GM18868 (cell line): Measurements from ENCODE around the gene CTU2.
A peak's percentile ranks its signal among the peaks of the same experiment; 100 is the strongest.

Experiments used
- ATAC-seq: cut with Tn5 transposase; IDR thresholded peaks from one replicate; pipeline ENCODE4 v1.9.1; 2021; ENCODE audit warnings: mild to moderate bottlenecking, moderate library complexity; ENCODE audit not compliant: unreplicated experiment

CTU2 gene

GRCh38 chr16:88726408-88726749 lies 20.1 kb downstream of the CTU2 start:
- no peak for ATAC-seq

DNA sequence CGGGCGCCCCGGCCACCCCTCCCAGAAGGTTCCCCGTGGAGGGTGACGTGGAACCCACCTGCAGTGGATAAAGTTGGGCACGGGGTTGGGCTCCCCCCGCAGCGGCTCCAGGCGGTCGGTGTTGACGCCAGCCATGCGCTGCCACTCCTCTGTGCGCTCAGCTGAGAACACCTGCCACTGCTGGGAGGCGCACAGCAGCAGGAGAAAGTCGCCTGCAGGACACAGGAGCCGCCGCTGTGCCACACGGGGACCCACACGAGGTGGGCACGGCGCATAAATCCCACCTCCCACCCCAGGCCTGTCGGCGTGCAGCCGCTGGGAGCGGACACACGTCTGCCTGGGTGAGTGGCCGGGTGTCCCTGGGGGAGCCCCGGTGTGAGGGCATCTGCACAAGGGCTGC lies 20.7 kb downstream of the CTU2 start:
- no peak for ATAC-seq

- no peak for ATAC-seq
Observed at GRCh38 chr16:88727871-88728270, 21.6 kb downstream of the CTU2 start.

DNA sequence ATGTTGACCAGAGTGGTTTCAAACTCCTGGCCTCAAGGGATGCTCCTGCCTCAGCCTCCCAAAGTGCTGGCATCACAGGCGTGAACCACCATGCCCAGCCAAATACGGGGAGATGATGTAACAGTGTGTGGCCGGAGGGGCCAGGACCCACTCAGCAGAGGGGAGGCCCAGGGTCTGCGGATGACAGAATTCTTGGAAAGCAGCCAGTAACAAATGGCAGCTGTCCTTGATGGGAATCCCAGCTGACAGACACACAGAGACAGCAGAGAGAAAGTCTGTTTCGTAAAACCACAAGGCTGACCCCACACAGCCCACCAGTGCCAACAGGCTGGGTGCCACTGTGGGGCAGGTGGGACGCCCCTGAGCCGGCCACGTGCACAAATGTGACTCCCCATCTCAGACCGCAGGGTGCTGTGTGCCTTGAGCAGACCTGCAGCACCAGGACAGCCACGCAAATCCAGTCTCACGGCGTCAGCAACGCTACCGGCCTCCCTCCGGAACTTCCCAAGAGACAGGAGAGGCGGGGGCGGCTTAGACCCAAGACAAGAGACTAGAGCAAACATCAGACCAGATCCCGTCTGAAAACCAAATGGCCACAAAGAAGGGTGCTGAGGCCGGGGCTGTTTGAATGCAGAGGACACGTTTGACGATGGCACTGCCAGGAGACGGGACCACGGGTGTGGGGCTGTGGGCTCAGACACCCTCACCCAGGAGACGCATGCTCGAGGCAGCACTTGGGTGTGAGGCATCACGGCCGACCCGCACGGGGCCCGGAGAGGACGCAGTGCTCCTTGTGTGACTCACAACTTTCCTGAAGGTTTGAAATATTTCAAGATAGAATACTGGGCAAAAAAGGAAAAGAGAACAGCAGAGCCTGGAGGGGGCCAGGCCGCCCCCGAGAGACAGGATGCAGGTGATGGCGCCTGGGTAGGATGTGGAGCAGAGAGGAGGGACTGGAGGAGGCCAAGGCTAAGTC lies 24.6 kb downstream of the CTU2 start:
- ATAC-seq, result no peak

DNA sequence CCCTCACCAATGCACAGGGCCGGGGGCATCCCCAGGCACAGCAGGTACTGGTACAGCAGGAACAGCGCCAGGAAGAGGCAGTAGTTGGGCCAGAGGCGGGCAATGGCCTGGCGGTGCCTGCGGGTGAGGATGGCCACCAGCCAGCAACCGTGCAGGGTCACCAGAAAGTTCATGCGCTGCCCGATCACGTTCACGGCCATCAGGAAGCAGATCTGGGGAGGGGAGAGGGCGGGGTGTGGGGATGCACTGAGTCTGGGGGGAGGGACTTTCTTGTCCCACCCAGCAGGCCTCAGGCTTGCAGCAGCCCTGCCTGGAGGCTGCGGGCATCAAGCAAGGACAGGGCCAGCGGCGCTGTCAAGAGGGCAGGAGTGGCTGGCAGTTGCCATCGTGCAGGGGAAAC lies 25.4 kb downstream of the CTU2 start:
- ATAC-seq, result no peak

DNA sequence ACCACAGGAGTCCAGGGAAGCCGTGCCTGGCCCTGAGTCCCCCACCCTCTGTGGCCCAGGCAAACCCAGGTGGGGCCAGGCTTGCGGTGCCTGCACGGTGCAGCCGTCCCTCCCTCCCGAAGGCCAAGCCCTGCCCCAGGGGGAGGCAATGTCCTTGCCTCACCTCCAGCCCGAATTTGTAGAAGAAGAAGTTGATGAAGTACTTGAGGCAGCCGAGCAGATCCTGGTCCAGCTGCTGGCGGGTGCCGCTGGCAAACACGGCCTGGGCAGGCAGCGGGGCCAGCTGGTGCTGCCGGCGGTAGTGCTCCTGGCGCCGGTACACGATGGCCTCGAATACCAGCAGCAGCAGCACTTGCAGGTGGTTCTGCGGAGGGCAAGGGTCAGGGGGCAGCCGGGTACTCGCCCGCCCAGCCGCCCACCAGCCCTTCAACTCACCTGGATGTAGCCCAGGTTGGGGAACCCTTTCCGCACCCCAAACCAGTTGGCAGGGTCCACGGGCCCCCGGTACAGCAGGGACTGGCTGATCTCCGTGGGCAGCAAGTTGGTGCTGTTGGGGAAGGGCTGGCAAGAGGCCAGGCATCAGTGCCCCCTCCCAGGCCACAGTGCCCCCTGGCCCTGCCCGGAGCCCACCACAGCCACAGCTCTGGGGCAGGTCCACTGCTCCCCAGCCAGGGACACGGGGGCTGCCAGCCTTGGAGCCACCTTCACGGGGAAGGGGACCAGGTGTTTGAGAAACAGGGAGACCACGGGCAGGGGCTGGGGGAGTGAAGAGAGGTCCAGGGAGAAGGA lies 26.1 kb downstream of the CTU2 start:
- no peak for ATAC-seq

DNA sequence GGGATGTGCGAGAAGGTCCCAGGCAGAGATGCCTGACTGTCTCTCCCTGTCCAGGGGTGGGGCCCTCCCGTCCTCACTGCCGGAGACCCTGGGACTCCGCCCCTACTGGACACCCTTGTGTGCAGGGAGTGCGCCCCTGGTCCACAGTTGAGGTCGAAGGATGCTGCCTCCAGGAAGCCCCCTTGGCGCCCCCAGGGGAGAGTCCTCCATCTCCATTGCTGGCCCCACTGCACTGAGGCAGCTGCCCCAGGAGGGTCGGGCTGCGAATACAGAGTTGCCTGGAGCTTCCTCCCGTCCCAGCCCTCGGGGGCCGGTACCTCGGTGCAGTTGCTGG lies 26.6 kb downstream of the CTU2 start:
- no peak for ATAC-seq

DNA sequence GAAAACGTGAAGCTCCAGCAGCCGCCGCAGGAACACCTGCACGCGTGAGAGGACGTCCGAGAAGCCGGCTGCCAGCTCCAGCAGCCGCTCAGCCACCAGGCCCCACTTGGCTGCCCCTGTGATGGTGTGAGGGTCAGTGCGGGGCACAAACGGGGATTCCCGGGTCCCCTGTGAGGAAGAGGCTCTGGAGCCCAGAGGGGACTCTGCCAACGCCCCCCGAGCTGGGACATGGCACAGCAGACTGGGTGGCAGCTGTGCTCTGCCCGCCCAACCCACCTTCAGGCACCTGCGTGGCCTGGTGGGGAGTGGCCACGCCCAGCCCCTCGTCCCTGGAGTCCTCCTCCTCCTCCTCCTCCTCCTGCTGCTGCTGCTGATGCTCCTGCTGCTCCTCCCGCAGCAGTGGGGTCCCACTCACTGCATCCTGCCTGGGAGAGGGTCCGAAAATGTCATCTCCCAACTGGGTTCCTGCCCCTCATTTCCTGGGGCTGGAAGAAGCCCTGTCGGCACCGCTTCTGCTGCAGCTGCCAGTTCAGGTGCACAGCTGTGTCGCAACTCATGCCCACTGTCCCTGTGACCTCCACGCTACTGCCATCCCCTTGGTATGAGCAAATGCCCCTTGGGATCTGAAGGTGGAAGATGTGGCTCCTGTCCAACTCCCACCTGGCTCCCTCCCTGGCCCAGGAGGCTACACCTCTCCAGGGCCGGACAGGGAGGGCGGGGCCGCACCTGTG lies 27.5 kb downstream of the CTU2 start:
- no peak for ATAC-seq

- no peak for ATAC-seq
Observed at GRCh38 chr16:88734361-88734728, 28.0 kb downstream of the CTU2 start.

DNA sequence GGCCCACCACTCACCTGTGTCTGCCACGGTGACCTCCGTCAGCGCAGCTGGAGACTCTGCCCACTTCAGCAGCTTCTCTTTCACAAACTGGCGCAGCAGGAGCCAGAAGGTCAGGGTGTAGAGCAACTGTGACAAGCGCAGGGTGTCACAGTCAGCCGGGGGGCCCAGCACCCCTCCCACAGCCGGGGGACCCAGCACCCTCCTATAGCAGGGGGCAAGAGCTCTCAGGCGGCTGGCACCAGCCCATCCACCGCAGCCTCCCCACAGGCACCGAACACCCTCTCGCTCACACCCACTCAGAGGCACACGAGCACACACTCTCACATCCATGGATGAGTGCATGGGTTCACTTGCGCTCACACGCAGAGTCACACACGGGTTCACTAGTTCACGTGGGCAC lies 28.8 kb downstream of the CTU2 start:
- no peak for ATAC-seq

- no peak for ATAC-seq
Observed at GRCh38 chr16:88735616-88736015, 29.3 kb downstream of the CTU2 start.

DNA sequence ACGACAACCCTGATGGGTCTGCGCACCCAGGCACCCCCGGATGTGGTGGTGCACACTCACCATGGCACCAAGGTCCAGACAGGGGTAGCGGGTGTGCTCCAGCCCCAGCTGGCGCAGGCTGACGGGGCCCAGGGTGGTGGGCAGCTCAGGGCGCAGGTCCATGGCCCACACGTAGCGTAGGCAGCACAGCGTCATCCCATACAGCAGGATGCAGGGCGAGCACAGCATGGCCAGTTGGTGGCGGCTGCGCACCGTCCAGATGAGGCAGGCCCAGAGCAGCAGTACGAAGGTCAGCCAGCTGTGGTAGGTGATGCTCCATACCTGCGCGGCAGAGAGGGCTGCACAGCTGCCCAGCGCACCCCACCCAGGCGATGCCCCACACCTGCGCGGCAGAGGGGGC lies 29.8 kb downstream of the CTU2 start:
- ATAC-seq, result no peak

GRCh38 chr16:88736496-88736895 lies 30.2 kb downstream of the CTU2 start:
- ATAC-seq, result no peak

DNA sequence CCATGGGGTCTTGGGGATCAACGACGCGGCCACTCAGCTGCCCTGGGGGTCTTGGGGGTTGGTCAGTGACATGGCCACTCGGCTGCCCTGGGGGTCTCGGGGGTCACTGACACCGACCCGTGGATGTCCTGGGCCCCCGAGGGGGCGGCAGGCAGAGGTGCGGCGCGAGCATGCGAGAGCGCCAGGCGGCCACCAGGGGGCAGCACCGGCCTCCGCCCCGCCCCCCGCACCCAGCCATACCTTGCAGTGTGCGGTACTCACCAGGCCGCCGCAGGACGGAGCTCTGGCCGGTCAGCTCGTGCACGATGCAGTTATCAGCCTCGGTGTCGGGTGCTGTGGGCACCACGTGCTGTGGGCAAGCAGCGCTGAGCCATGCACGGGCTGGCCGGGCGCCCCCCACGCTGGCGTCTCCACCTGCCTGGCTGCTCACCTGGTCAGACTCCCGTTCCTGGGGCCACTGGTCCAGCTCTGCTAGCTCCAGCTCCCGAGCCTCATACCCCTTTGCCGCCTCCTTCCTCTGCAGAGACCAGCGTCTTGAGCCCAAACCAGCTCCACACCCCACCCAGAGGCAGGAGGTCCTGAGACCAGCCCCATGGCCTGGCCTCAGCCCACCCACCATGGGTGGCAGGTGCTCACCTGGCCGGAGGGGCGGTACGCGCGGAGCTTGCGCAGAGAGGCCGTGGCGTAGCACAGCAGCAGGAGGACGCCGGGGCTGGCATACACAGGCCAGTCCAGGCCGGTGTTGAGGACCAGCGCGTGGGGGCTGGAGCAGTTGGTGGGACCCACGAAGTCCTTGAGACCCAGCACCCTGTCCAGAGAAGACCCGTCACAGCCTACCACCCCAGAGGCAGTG lies 31.2 kb downstream of the CTU2 start:
- peak; percentile 76 for ATAC-seq

DNA sequence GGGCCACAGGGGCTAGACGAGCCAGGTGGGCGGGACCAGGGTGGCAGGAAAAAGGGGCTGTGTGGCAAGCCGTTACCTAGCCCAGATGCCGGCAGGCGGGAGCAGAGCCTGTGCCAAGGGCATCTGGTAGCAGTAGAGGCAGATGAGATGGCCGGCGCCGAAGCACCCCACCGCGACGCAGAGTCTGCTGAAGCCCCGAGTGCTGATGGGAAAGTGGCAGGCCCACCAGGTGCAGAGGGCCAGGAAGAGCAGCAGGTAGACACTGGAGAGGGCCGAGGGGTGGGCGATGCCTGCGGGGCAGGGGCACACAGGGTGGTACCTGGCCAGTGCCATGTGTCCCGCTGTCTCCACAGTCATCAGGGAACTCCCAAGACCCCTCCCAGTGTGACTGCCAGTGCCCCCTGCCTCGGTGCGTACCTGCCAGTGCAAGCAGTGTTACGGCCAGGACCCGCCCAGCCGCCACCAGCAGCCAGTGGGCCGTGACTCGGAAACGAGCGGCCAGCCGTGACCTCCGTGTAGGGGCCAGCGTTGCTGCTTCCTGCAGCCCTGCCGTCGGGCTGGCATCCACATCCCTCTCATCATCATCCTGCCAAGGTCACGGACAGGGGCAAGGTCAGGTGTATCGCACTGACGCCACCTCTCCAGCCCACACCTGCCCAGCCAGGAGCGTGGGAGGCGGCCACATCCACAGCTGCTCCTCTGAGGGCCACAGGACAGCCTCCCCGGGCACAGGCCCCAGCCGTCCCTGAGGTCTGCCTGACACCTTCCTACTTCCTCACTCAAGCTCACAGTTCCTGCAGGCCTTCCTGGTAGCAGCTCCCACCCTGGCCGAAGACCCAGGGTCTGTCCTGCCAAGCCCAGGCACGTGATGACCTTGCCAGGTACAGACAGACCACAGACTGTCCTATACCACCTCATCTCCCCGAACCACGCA lies 32.1 kb downstream of the CTU2 start:
- ATAC-seq, result no peak

DNA sequence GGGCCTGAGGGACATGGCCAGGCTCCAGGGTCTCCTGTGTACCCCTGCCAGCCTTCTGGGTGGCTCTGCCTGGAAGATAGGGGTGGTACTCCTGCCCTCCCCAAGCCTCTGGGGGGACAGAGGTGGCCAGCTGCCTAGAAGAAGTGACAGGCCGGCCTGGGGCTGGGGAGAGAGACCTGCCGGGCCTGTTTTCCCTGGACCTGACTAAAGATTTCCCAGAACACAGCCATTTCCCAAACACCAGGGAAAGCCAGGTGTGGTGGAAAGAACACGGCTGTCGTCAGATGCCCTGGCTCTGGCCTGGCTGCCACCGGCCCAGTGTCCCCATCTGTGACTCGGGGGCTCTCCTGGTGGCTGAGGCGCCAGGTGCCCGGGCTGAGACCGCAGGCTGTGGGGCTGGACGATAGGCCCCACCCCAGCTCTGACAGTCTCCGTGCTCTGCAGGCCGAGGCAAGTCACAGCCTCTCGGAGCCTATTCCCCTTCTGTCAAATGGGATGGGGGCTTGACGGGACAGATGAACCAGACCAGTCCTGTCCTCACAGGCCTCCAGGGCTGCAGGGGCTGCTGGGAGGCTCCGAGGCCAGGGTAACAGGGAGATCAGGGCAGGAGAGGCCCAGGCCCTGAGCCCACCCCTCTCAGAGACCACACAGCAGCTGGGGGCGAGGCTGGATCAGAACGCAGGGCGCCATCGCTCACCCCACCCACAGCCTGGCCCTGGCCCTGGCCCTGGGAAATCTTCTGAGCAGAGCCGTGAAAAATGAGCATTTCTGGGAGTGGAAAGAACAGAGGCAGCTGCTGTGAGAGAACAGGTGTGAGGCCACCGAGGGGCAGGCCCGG lies 33.1 kb downstream of the CTU2 start:
- ATAC-seq, result no peak

DNA sequence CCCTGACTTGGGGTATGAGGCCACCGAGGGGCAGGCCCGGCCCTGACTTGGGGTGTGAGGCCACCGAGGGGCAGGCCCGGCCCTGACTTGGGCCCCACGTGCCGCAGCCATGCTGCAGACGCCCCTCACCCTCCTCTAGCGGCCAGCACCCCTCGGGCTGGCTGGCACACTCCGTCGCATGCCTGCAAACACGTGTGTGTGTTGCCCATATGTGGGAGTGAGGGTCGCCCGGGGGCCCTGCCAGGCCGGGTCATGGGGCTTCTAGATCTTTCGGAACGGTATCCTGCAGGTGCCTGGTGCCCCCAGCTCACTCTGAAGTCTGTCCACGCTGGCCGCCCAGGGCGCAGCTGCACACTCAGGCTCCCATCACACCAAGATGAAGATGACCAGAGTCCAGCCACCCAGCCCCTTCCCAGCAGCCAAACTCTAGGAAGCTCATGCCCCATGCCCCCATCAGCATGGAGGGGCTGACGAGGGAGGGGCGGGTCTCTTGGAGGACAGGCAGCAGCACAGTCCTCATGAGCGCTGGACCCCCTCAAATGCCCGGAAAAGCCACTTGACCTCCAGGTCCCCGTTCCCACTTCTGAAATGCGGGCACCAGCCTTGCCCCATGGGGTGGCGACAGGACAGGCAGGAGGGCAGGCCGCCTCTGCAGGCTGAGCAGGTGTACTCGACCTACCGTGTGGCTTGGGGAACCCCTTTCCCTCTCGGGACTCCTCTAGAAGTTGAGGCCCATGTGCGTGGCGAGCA lies 33.8 kb downstream of the CTU2 start:
- no peak for ATAC-seq

GRCh38 chr16:88740727-88741055 lies 34.4 kb downstream of the CTU2 start:
- no peak for ATAC-seq
